HG03039 (cell line): Measurements from ENCODE around the gene CRISP3.

Experiments
- ATAC-seq: cut with Tn5 transposase; IDR thresholded peaks from one replicate; pipeline ENCODE4 v1.9.1; 2021; ENCODE audit warnings: mild to moderate bottlenecking, moderate library complexity; ENCODE audit not compliant: unreplicated experiment

Gene CRISP3

DNA sequence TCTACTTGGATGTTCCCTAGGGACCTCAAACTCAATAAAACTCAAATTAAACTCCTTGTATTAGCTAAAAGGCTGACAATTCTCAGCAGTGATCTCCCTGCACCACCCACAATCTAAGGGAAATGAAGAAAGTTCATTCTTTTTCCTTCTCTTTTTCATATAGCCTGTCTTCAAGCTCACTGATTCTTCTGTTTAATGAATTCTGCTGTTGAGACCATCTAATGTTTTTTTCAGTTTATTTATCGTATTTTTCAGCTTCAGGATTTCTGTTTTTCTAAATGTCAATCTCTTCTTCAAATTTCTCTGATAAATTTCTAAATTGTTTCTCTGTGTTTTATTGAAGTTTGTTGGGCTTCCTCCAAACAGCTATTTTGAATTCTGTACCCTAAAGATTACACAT is 50.7 kb downstream of the CRISP3 start:
- ATAC-seq: no peak

DNA sequence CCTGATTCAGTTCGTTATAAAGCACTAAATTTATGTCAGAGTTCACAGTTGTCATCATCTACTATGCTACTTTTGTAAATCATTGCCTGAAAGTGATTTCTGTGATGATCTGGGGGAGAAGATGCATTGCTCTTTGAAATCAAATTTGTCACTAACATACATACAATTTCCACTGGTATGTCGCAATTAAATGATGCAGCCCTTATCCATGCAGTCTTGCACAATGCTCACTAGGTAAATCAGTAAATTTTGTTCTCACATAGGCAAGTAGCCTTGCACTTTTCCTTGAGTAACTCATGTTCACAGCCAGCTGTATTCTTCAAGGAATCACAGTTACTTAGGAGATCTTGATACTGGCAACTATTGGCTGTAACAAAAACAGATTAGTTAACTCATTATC is 51.7 kb downstream of the CRISP3 start:
- no peak for ATAC-seq
